SU-DHL-6 (cell line): ENCODE results near the gene MYO7B.

Experiments
- H2AFZ ChIP-seq: fragments of 200-600 bp; sonication (generic); 2 replicates; pipeline ENCODE4 v1.6.1; 2014; ENCODE audit warnings: low read depth, mild to moderate bottlenecking, moderate library complexity, mixed read lengths, antibody characterized with exemption, low read length; ENCODE audit not compliant: severe bottlenecking
- H3F3A ChIP-seq: fragments of 200-600 bp; shearing (Covaris generic); 2 replicates; pipeline ENCODE4 v1.6.0; 2016; ENCODE audit warnings: antibody characterized with exemption, mild to moderate bottlenecking; ENCODE audit not compliant: insufficient read depth
- H3K27ac ChIP-seq: fragments of 200-600 bp; sonication (generic); 2 replicates; pipeline ENCODE4 v1.5.1; 2016; ENCODE audit warnings: low read depth, mild to moderate bottlenecking, low read length, moderate library complexity, mixed read lengths
- H3K27me3 ChIP-seq: fragments of 200-600 bp; sonication (generic), shearing (Covaris generic); 2 replicates; pipeline ENCODE4 v1.6.0; 2014; ENCODE audit warnings: mild to moderate bottlenecking, low read length
- H3K36me3 ChIP-seq: fragments of 200-600 bp; sonication (generic); 2 replicates; pipeline ENCODE4 v1.6.1; 2014; ENCODE audit warnings: mild to moderate bottlenecking, low read length, mixed read lengths
- H3K4me2 ChIP-seq: fragments of 300-600, 200-600 bp; shearing (Covaris generic), sonication (generic); 2 replicates; pipeline ENCODE4 v1.6.0; 2014; ENCODE audit warnings: low read length, low read depth, mild to moderate bottlenecking; ENCODE audit not compliant: poor library complexity, severe bottlenecking
- H3K4me3 ChIP-seq: fragments of 200-600 bp; sonication (generic); 2 replicates; pipeline ENCODE4 v1.5.1; 2014; ENCODE audit warnings: antibody characterized with exemption, low read length, mild to moderate bottlenecking, mixed read lengths; ENCODE audit not compliant: insufficient read depth, poor library complexity, severe bottlenecking
- H3K79me2 ChIP-seq: fragments of 200-600 bp; sonication (generic); 2 replicates; pipeline ENCODE4 v1.6.1; 2014; ENCODE audit warnings: mild to moderate bottlenecking, low read length, moderate library complexity; ENCODE audit not compliant: insufficient read depth
- H3K9ac ChIP-seq: fragments of 200-600 bp; sonication (generic); 2 replicates; pipeline ENCODE4 v1.7.0; 2014; ENCODE audit warnings: mild to moderate bottlenecking, low read length
- H3K9me2 ChIP-seq: fragments of 200-600 bp; sonication (generic); replicated peaks from 2 replicates; pipeline ENCODE4 v1.6.1; 2014; ENCODE audit warnings: low read length; ENCODE audit not compliant: insufficient read depth
- H3K9me3 ChIP-seq: fragments of 200-600 bp; sonication (generic); 2 replicates; pipeline ENCODE4 v1.6.1; 2014; ENCODE audit warnings: low read length, mixed read lengths; ENCODE audit not compliant: insufficient read depth
- H4K20me1 ChIP-seq: fragments of 200-600 bp; sonication (generic); 2 replicates; pipeline ENCODE4 v1.6.1; 2014; ENCODE audit warnings: low read depth, mild to moderate bottlenecking, antibody characterized with exemption, low read length, moderate library complexity, mixed read lengths
- EZH2phosphoT487 ChIP-seq: fragments of 200-600 bp; sonication (generic), shearing (Covaris generic); conservative IDR thresholded peaks from 2 replicates; pipeline ENCODE4 v1.6.1; 2018; ENCODE audit warnings: mild to moderate bottlenecking, antibody characterized with exemption, low read length, moderate library complexity, mixed read lengths
- TF ChIP-seq, protein P1 (sequence below): fragments of 200-600 bp; sonication (generic); IDR thresholded peaks from one replicate; pipeline ENCODE4 v1.5.1; 2017; ENCODE audit warnings: antibody characterized with exemption, mild to moderate bottlenecking, low read length, moderate library complexity; ENCODE audit not compliant: insufficient read depth, poor library complexity, severe bottlenecking

Gene MYO7B

DNA sequence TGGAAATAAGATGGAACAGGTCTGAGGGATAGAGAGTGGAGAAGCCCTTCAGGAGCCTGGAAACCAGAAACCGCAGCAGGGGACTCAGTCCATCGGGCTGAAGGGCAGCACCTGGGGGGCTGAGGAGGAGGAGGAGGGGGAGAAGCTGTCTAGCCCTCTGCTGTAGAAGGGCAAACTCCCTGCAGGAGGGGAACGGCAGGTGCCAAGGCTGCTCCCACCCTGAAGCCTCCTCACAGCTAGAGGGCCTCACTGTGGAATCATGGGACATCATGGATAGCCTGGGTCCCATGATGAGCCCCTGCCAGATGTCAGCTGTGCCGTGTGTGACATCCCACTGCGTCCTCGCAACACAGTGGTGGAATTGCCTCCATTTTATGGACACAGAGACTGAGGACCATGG, 435 bp downstream of the MYO7B start:
- H2AFZ ChIP-seq = no peak overlapping the region
- no peak overlapping the region for H3K9ac ChIP-seq
- H3K9me3 ChIP-seq = no peaks in the 10 kb centered on the region
- no peaks in the 10 kb centered on the region for H3K27me3 ChIP-seq
- TF ChIP-seq EZH2phosphoT487 = no peak
- TF ChIP-seq, protein P1, sequence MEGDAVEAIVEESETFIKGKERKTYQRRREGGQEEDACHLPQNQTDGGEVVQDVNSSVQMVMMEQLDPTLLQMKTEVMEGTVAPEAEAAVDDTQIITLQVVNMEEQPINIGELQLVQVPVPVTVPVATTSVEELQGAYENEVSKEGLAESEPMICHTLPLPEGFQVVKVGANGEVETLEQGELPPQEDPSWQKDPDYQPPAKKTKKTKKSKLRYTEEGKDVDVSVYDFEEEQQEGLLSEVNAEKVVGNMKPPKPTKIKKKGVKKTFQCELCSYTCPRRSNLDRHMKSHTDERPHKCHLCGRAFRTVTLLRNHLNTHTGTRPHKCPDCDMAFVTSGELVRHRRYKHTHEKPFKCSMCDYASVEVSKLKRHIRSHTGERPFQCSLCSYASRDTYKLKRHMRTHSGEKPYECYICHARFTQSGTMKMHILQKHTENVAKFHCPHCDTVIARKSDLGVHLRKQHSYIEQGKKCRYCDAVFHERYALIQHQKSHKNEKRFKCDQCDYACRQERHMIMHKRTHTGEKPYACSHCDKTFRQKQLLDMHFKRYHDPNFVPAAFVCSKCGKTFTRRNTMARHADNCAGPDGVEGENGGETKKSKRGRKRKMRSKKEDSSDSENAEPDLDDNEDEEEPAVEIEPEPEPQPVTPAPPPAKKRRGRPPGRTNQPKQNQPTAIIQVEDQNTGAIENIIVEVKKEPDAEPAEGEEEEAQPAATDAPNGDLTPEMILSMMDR = no peak
- H3K4me3 ChIP-seq = no peak overlapping the region
- no peak overlapping the region for H3K27ac ChIP-seq
- H3K36me3 ChIP-seq = no peaks in the 10 kb centered on the region
- H3K4me2 ChIP-seq = no peak overlapping the region
- no peaks in the 10 kb centered on the region for H4K20me1 ChIP-seq
- no peaks in the 10 kb centered on the region for H3F3A ChIP-seq
- no peaks in the 10 kb centered on the region for H3K79me2 ChIP-seq
- H3K9me2 ChIP-seq = no peaks in the 10 kb centered on the region

DNA sequence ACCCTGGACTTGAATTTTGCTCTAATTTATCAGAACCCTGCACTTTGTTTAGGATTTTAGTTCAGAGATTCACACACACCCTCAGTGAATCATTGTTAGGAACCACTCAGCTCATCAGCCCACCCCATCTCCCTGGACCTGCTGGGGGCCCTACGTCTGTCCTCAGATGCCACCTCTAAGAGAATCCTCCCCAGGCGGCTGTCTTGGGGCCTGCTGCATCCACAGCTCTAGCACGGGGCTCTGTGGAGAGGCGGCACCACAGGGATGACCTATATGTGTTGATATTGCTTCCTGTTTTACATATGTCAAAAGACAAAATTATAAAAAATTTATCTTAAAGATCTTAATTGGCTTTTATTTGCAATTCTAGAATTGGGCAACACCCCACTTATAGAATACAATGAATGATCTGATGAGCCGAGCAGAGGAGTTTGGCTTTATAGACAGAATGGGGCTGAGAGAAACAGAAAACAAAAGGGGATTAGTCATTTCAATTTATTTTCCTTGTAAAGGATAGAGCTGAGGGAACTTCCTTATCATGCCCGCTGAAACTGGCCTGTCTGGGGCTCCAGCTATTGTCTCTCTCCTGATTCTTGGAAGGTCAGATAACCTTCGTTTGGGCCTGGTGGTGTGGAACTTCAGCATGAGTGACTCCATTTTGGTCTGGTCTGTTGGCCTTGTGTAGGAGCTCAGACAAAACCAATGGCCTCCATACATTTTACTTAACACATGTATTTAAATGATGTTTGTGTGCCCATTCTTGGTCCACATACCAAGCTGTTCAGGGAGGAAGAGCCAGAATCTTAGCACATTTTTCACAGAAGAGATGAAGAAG, 1.4 kb downstream of the MYO7B start:
- no peaks in the 10 kb centered on the region for H3K27me3 ChIP-seq
- H3K9me2 ChIP-seq = no peaks in the 10 kb centered on the region
- no peaks in the 10 kb centered on the region for H3K9me3 ChIP-seq
- H3F3A ChIP-seq = no peaks in the 10 kb centered on the region
- H3K4me2 ChIP-seq = no peak overlapping the region
- TF ChIP-seq EZH2phosphoT487 = no peak
- TF ChIP-seq, protein P1 = no peak
- no peak overlapping the region for H3K4me3 ChIP-seq
- no peaks in the 10 kb centered on the region for H3K36me3 ChIP-seq
- no peaks in the 10 kb centered on the region for H4K20me1 ChIP-seq
- H3K9ac ChIP-seq = no peak overlapping the region
- no peaks in the 10 kb centered on the region for H3K79me2 ChIP-seq
- H2AFZ ChIP-seq = no peak overlapping the region
- no peak overlapping the region for H3K27ac ChIP-seq

DNA sequence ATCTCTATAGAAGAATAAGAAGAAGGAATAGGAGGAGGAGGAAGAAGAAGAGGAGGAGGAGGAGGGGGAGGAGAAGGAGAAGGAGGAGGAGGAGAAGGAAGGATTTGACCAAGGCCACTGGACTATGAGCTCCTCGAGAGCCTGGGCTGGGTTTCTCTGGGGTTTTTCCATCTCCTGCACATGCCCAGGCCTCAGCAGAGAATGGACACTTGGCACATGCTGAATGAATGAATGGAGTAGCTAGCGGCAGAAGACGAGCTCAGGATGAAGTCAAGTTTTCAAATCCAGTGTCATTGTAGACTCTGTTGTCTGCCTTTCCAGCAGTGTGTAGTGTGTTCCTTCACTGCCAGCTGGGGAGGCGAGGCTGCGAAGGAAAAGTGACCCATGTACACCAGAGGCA, 2.2 kb downstream of the MYO7B start:
- Histone ChIP-seq H3K4me2 (no peak overlapping the region), H4K20me1 (no peaks in the 10 kb centered on the region), H3K9ac (no peak overlapping the region), H3K36me3 (no peaks in the 10 kb centered on the region), H3F3A (no peaks in the 10 kb centered on the region), H2AFZ (no peak overlapping the region), H3K9me3 (no peaks in the 10 kb centered on the region), H3K4me3 (no peak overlapping the region), H3K27ac (no peak overlapping the region), H3K27me3 (no peaks in the 10 kb centered on the region), H3K79me2 (no peaks in the 10 kb centered on the region), H3K9me2 (no peaks in the 10 kb centered on the region)
- TF ChIP-seq, protein P1 = no peak
- TF ChIP-seq EZH2phosphoT487 = no peak
